SK-N-SH (cell line): ENCODE results near the gene PPIH. TPM values are rescaled to one million over a fixed set of nuclear protein-coding genes. Genes with fewer than 3 reads are reported as not detected.

Experiments used
- CTCF ChIA-PET: fragments of 300-600, 350-600 bp; formaldehyde crosslinking; extraction: SDS; loops from one replicate; lab custom pipeline; 2021; lab: Yijun Ruan, JAX
- POLR2A ChIA-PET: fragments of 350-600 bp; sonication (Branson Sonifier 250); formaldehyde crosslinking; extraction: SDS; loops from one replicate; lab custom pipeline; 2020; ENCODE audit warnings: antibody characterized with exemption, inconsistent platforms; lab: Yijun Ruan, JAX
- DNase-seq: peaks from one replicate; pipeline ENCODE4 v3.0.0; 2012
- H2AFZ ChIP-seq: fragments of 200-600 bp; sonication (generic); 2 replicates; pipeline ENCODE4 v1.8.1; 2016; ENCODE audit warnings: antibody characterized with exemption, mild to moderate bottlenecking, low read depth
- H3F3A ChIP-seq: fragments of 200-600 bp; sonication (generic); replicated peaks from 2 replicates; pipeline ENCODE3; 2016; ENCODE audit warnings: antibody characterized with exemption, mild to moderate bottlenecking; ENCODE audit not compliant: insufficient read depth
- H3K27ac ChIP-seq, 2 experiments: fragments of 200-500 bp in 1 of 2; fragments of 200-600 bp in 1 of 2; sonication (Bioruptor generic) in 1 of 2; sonication (generic), shearing (Covaris generic) in 1 of 2; 2 replicates each; pipeline versions ENCODE4 v1.5.1 to v1.6.1; 2014 to 2016; ENCODE audit warnings: low read depth in 2 of 2, inconsistent platforms in 1 of 2, low read length in 1 of 2, mild to moderate bottlenecking in 1 of 2, mixed read lengths in 1 of 2
- H3K27me3 ChIP-seq: fragments of 200-600 bp; sonication (generic), shearing (Covaris generic); 2 replicates; pipeline ENCODE4 v1.6.1; 2016; ENCODE audit warnings: mixed run types; ENCODE audit not compliant: insufficient read depth
- H3K36me3 ChIP-seq, 2 experiments: fragments of 200-500 bp in 1 of 2; fragments of 200-600 bp in 1 of 2; sonication (Bioruptor generic) in 1 of 2; sonication (generic) in 1 of 2; replicated peaks in 1 of 2; 2 replicates each; pipeline versions ENCODE3 to v1.5.1; 2014 to 2016; ENCODE audit warnings: low read length in 1 of 2, mild to moderate bottlenecking in 1 of 2; ENCODE audit not compliant: insufficient read depth in 2 of 2, control insufficient read depth in 1 of 2
- H3K4me1 ChIP-seq, 2 experiments: fragments of 200-500 bp in 1 of 2; fragments of 200-600 bp in 1 of 2; sonication (Bioruptor generic) in 1 of 2; sonication (generic), shearing (Covaris generic) in 1 of 2; 2 replicates each; pipeline versions ENCODE4 v1.5.1 to v1.6.1; 2014 to 2016; ENCODE audit warnings: low read depth in 1 of 2, low read length in 1 of 2, mixed run types in 1 of 2; ENCODE audit not compliant: insufficient read depth in 2 of 2, control insufficient read depth in 1 of 2
- H3K4me2 ChIP-seq: fragments of 200-600 bp; sonication (generic), shearing (Covaris generic); 2 replicates; pipeline ENCODE4 v1.6.1; 2017; ENCODE audit warnings: mixed run types
- H3K4me3 ChIP-seq, 2 experiments: fragments of 200-500 bp in 1 of 2; fragments of 200-600 bp in 1 of 2; sonication (Bioruptor generic) in 1 of 2; sonication (generic), shearing (Covaris generic) in 1 of 2; 2 replicates each; pipeline versions ENCODE4 v1.5.1 to v1.8.1; 2014 to 2016; ENCODE audit warnings: low read depth in 2 of 2, inconsistent platforms in 1 of 2, low read length in 1 of 2, mild to moderate bottlenecking in 1 of 2, mixed read lengths in 1 of 2, moderate library complexity in 1 of 2
- H3K79me2 ChIP-seq: fragments of 200-600 bp; sonication (generic); 2 replicates; pipeline ENCODE4 v1.8.1; 2017; ENCODE audit warnings: mild to moderate bottlenecking; ENCODE audit not compliant: insufficient read depth
- H3K9ac ChIP-seq: fragments of 200-600 bp; sonication (generic); 2 replicates; pipeline ENCODE4 v1.6.1; 2017; ENCODE audit warnings: mixed run types
- H3K9me2 ChIP-seq: fragments of 200-600 bp; sonication (generic); 2 replicates; pipeline ENCODE4 v1.6.1; 2017; ENCODE audit warnings: mixed run types
- H3K9me3 ChIP-seq: fragments of 200-600 bp; sonication (generic); 2 replicates; pipeline ENCODE4 v1.6.1; 2017; ENCODE audit warnings: mixed run types, mild to moderate bottlenecking, moderate library complexity
- H4K20me1 ChIP-seq: fragments of 200-600 bp; sonication (generic); 2 replicates; pipeline ENCODE4 v1.6.1; 2017; ENCODE audit warnings: mild to moderate bottlenecking, mixed run types; ENCODE audit not compliant: insufficient read depth
- CHD2 ChIP-seq: fragments of 150-350 bp; IDR thresholded peaks from 2 replicates; pipeline ENCODE4 v1.6.1; 2018; ENCODE audit warnings: low read length; ENCODE audit not compliant: partially characterized antibody
- CTCF ChIP-seq: fragments of 200-600 bp; sonication (generic); IDR thresholded peaks from 2 replicates; pipeline ENCODE4 v1.6.1; 2017; ENCODE audit warnings: antibody characterized with exemption, mild to moderate bottlenecking, moderate library complexity
- EP300 ChIP-seq, 2 experiments: IDR thresholded peaks; 2 replicates each; pipeline versions ENCODE4 v1.4.0 to v1.6.1; 2012; ENCODE audit warnings: borderline replicate concordance in 1 of 2, low read depth in 1 of 2, low read length in 1 of 2
- FOXM1 ChIP-seq: IDR thresholded peaks from 2 replicates; pipeline ENCODE4 v1.4.0; 2012; ENCODE audit warnings: low read depth, mild to moderate bottlenecking
- GATA2 ChIP-seq: sonication (generic); formaldehyde crosslinking; IDR thresholded peaks from 2 replicates; pipeline ENCODE4 v1.5.0; 2020; ENCODE audit warnings: mild to moderate bottlenecking, missing genetic modification reagents
- IRF3 ChIP-seq: fragments of 150-350 bp; IDR thresholded peaks from 2 replicates; pipeline ENCODE4 v1.6.1; 2016; ENCODE audit warnings: mild to moderate bottlenecking, low read depth, low read length
- MAX ChIP-seq: IDR thresholded peaks from 2 replicates; pipeline ENCODE4 v1.4.0; 2012; ENCODE audit warnings: low read depth
- NFIC ChIP-seq: IDR thresholded peaks from 2 replicates; pipeline ENCODE4 v1.4.0; 2012; ENCODE audit warnings: borderline replicate concordance
- NRF1 ChIP-seq: IDR thresholded peaks from 2 replicates; pipeline ENCODE4 v1.6.1; 2012; ENCODE audit warnings: low read depth, mild to moderate bottlenecking, low read length
- PBX3 ChIP-seq: IDR thresholded peaks from 2 replicates; pipeline ENCODE4; 2012
- RAD21 ChIP-seq: IDR thresholded peaks from 2 replicates; pipeline ENCODE4 v1.6.1; 2012; ENCODE audit warnings: mild to moderate bottlenecking, low read length
- RFX5 ChIP-seq: IDR thresholded peaks from 2 replicates; pipeline ENCODE4 v1.6.1; 2012; ENCODE audit warnings: mild to moderate bottlenecking, improper control_type of control experiment, low read length
- RXRA ChIP-seq: IDR thresholded peaks from 2 replicates; pipeline ENCODE4 v1.4.0; 2012; ENCODE audit warnings: low read depth, mild to moderate bottlenecking, borderline replicate concordance
- SIN3A ChIP-seq: IDR thresholded peaks from 2 replicates; pipeline ENCODE4 v1.6.1; 2012; ENCODE audit warnings: low read depth, mild to moderate bottlenecking, low read length, moderate library complexity, borderline replicate concordance
- SMC3 ChIP-seq: IDR thresholded peaks from 2 replicates; pipeline ENCODE4 v1.6.1; 2012; ENCODE audit warnings: low read depth, low read length, improper control_type of control experiment
- TAF1 ChIP-seq: IDR thresholded peaks from 2 replicates; pipeline ENCODE4 v1.6.1; 2012; ENCODE audit warnings: low read depth, mild to moderate bottlenecking, low read length, moderate library complexity, borderline replicate concordance
- TEAD4 ChIP-seq: IDR thresholded peaks from 2 replicates; pipeline ENCODE4 v1.4.0; 2012; ENCODE audit warnings: mild to moderate bottlenecking, borderline replicate concordance; ENCODE audit not compliant: insufficient read depth
- WGBS: methylation state at CpG from one replicate; pipeline ENCODE4 v1.1.6; 2017; ENCODE audit warnings: low lambda C conversion rate; 5-methylcytosine and 5-hydroxymethylcytosine counted together
- polyA plus RNA-seq, 3 experiments: library from polyadenylated mRNA; depleted of rRNA; stranded (reverse); fragments of >200 nt; gene quantifications; 2 replicates each; pipeline ENCODE4 v1.2.3, GENCODE V29; 2012

PPIH gene
- polyA plus RNA-seq, 1 of the 3 experiments (the other 2 are of a cell fraction) = 89.1 TPM

GRCh38 chr1:42676534-42677087 is 18.4 kb downstream of the PPIH start:
- Histone ChIP-seq H3K27me3 (no peaks in the 10 kb centered on the region), H3F3A (no peaks in the 10 kb centered on the region), H2AFZ (no peak overlapping the region), H3K27ac (no peak overlapping the region), H4K20me1 (no peaks in the 10 kb centered on the region), H3K4me3 (no peak overlapping the region), H3K4me1 (peaks cover 0 to 6% of the 10 kb centered on the region in 2 experiments; a peak in 2 of 4 replicates), H3K9me2 (no peaks in the 10 kb centered on the region), H3K36me3 (peaks cover 6 to 19% of the 10 kb centered on the region in 2 experiments), H3K79me2 (peaks cover 10% of the 10 kb centered on the region; the same call in 1 of the 2 replicates), H3K9ac (no peak overlapping the region), H3K9me3 (no peaks in the 10 kb centered on the region), H3K4me2 (no peak overlapping the region)
- WGBS = 92% methylated on average over 3 of the region's 3 CpGs
- no peak for DNase-seq
- TF ChIP-seq RAD21 (no peak), NFIC (no peak), NRF1 (no peak), GATA2 (CRISPR knock-in tag) (no peak), IRF3 (no peak), CHD2 (no peak), SMC3 (no peak), MAX (no peak), FOXM1 (no peak), PBX3 (no peak), TAF1 (no peak), CTCF (no peak), RXRA (no peak), EP300 (IDR thresholded peaks at IDR 0.05; ENCODE audit: borderline replicate concordance in 1 of 2, low read depth in 1 of 2, low read length in 1 of 2) (no peak), SIN3A (no peak), RFX5 (no peak), TEAD4 (no peak)
- ChIA-PET POLR2A (no interaction called here), CTCF (interaction anchor here (2.8 kb wide), 1 partner anchor 70 kb away, joined by 10 read pairs; no protein-coding TSS in a partner anchor)
